ENCODE results near the gene RPP40. TPM values are rescaled to one million over a fixed set of nuclear protein-coding genes. Genes with fewer than 3 reads are reported as not detected.
"Not testable (repeated sequence)": the region's sequence is repeated elsewhere in the genome, so short reads cannot be mapped to it uniquely, and the experiment has no call there.

RPP40 gene
- total RNA-seq, 1 donor from 2014 or later: 13.4 TPM

DNA sequence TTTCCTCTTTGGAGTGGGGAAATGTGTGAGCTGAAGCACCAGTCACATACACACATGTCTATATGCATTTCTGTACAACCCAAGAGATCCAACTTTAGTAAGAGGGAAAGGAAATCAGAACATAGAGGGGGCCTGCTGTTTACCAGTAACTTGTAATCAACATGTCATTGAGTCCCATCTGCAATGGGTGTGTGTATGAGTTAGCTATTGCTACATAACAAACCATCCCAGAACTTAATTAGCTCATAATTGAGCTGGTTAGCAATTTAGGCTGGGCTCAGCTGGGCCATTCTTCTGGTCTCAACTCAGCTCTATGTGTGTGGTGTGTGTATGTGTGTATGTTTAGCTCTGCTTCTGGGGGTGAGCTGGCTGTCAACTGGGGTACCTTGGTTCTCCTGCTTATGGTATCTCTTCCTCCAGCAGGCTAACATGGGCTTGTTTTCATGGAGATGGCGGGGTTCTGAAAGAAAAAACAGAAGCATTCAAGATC is 10.3 kb upstream of the RPP40 start:
- DNase-seq: no peak

DNA sequence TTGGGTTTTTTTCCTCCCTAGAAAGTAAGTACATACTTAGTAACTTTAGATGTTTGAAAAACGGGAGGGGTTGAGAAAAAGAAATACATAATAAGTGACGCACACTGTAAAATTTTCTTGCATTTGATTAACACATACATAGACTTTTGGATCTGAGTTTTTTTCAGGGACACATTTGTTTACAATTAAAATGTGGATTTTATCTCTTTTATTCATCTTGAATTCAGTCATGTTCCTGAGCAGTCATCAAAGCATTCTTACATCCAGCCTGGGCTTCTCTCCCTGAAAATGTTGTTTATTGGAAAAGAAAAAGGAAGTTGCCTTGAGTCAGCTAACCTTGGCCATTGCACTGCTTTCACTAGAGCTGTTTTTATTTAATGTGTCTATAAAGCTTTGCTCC is 8.7 kb upstream of the RPP40 start:
- DNase-seq: peak; percentile 70

DNA sequence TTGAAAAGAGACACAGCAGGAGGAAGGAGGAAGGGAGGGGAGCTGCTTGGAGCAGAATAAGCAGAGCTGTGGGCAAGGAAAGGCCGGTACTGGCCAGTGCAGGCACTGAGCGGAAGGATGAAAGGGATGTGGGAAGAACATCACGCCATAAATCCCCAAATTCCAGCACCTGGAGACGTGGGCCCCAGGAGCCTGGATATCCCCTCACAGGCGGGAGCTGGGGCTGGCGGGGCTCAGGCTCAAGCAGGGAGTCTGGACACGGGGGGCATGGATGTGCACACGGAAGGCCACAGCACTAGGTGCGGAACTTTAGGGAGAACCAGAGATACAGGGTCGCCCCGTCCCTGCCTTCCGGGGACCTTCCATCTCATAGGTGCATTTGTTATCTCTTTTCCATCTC is 7.5 kb upstream of the RPP40 start:
- no peak for DNase-seq

DNA sequence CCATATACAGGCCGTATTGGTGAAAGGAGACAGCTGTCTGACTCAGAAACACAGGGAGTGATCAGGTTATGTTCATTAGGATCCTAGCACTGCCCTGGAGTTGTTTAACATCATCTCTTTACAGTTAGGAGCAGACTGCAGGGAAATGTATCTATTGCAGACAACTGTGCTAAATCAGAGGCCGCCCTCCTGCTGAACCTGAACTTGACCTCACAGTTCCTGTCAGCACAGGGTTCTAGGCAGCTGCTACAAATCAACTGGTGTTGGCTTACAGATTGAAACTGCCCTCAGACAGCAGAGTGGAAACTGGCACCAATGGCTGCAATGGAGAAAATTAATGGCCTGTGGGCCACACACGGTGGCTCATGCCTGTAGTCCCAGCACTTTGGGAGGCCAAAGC is 3.7 kb upstream of the RPP40 start:
- DNase-seq: no peak

DNA sequence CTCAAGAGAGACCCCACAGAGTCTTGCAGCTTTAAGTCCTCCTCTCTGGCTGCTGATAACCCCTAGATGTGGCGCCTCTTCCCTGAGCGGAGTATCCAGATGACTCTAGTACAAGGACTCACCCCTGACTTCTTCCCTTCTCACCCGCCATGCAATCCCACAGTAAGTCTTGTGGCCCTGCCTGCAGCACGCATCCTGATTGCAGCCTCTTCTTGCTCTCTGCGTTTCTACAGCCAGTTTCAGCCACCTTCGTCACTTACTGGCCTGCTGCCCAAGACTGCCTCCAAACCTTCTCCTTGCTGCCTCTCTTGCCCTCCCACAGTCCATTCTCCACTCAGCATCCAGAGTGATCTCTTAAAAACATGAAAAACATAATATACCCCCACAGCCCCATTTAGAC is 2.4 kb upstream of the RPP40 start:
- DNase-seq: no peak

DNA sequence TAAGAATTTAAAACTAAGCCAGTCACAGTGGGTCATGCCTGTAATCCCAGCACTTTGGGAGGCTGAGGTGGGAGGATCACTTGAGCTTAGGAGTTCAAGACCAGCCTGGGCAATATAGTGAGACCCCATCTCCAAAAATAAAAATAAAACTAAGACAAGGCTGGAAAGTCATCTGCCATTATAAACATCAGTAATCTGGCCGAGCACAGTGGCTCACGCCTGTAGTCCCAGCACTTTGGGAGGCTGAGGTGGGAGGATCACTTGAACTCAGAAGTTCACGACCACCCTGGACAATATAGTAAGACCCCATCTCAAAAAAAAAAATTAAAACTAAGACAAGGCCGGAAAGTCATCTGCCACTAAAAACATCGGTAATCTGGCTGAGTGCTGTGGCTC is 1.2 kb upstream of the RPP40 start:
- DNase-seq: not testable (repeated sequence)

DNA sequence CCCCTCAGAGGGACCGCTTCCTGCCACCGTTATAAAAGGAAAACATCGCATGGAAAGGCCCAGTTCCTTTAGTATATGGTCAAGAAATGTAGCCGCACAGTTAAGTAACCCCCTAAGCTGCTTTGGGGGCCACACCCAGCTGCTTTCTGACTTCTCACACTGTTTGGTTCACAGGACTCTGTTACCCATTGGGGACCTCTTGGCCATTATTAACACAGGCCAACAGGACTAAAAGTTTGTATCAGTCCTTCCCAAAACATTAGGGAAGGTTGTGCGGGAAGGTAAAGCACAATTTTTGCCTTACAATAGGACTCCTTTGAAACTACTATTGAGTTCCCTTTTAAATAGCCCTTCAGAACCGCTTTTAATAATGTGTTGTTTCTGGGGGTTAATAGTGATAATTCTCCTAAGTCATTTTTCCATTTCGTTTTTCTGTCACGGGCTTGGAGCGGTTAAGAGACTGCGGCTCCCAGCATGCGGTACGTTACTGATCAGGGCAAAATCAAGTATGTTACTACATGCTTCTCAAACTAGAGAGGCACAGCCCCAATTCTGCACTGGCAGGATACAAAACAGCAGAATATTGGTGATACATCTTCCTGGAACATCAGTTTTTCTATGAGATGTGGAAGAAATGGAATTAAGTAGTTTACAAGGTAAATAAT is 668 bp upstream of the RPP40 start:
- DNase-seq: no peak

DNA sequence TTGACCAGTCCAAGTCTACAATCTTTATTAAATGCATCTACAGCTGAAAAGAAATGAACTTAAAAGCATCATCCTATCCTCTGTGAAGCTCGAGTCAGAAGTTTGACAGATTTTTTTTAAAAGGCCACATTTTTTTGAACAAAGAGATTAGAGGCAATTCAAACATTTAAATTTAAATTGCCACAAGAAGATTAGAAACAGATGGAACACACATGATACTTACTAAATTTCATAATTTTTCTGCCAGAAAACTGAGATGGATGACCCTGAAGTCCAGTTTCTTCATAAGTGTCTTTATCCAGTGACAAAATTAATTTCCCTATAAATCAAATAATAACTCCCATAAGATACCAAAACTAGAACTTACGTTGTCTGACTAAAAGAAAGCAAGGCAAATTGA is 4.3 kb downstream of the RPP40 start:
- no peak for DNase-seq

DNA sequence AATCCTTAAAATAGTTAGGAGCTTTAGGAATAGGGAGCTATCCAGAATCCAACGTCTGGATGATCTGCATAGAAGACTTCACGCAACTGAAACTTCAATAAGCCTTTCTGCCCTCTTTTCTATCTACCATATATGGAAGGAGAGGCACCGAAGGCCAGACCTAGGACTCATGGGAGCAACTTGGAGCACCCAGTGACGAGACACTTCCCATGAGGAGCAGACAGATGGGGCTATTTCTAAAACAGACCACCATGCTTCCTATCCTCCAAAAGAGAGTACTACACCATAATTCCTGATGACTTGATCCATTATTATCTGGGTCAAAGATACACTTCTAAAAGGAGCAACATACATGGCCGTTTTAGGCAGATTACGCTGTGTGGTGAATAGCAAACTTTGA is 6.0 kb downstream of the RPP40 start:
- no peak for DNase-seq

DNA sequence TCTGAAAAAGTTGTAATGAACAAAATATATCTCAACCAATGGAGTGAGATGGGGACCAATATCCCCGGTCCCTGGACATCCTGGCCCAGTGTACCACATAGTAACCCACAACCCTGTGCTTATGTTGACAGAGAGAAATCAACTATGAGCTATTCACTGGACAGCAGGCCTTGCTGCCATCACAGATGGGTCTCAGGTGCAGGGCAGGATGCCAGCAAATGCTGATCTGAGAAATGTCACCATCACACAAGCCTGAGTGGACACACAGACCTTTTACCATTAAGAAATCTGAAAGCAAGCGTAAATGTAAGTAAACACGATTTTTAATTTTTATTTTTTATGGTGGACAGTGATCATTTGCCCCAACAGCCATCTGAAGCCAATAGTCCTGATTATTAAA is 9.1 kb downstream of the RPP40 start:
- no peak for DNase-seq

DNA sequence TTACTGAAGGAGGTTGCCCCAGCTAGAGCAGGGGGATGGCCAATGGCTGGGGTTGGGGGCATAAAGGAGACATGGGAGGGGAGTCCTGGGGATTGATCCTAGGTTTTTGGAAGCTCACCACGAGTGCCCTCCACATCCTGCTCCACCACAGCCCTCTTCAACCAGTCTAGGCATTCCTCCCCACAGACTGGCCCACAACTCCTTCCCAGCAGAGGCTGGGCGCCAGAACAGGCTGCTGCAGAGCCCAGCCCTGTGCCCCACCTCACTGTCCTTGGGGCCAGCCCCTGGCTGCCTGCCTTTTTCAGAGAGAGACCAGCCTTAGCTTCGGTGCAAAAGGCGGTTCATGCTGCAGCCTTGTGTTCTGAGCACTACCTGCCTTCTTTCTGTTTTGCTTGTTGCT is 16.4 kb downstream of the RPP40 start:
- DNase-seq: no peak

DNA sequence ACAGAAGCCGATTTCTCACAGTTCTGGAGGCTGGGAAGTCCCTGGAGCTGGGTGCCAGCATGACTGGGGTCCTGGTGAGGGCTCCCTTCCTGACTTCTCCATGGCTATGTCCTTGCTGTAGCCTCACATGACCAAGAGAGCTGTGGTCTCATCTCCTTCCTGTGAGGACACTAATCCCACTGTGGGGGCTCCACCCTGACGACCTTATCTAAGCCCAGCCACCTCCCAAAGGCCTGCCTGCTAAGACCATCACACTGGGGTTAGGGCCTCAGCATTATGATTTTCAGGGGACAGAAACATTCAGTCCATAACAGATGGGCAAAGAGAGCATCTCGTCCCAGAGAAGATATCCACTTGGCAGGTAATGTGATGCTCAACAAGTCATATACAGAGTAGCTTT is 16.8 kb downstream of the RPP40 start:
- no peak for DNase-seq

DNA sequence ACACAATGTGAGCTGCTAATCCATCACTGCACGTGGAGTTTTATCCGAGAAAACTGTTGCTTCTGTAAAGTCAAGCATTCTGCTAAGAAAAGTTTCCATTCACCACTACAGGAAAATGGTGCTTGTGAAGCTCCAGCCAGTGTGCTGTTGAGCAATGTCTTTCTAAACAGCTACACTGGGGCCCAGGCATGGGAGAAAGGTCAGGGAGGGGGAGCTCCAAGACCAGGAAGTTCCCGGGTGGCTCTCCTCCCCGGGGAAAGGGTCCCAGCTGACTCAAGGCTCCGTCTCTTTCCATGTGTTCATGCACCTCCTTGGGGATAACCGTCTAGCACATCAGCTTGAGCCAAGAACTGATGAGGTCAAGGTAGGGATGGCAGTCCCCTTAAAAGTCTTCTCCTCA is 20.5 kb downstream of the RPP40 start:
- no peak for DNase-seq

DNA sequence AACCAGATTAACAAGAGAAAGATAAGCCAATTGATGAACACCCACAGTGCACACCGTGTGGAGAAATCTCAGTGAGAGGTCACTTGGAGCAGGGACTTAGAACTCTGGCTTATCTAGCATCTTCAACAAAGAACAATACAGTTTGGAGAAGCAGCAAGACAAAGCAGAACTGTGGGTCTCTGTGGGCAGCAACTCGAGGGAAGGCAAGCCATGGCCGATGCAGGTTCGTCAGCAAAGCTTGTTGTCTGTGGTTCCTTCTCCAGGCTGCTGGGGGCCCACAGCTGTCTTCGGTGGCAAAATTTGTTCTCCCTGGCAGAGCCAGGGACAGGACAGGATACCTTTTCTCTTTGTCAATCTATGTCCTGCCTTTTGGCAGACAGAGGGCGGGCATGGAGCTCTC is 22.1 kb downstream of the RPP40 start:
- no peak for DNase-seq

DNA sequence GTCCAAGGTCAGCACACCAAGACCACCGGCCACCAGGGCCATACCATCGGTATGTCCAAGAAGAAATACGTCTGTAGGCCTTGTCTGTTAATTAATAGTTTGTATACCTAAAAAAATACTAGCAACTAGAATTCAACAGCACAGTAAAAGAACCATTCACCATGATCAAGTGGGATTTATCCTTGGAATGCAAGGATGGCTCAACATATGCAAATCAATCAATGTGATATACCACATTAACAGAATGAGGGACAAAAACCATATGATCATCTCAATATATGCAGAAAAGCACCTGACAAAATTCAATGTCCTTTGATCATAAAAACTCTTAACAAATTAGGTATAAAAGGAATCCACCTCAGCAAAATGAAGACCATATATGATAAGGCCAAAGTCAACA is 24.4 kb downstream of the RPP40 start:
- no peak for DNase-seq

DNA sequence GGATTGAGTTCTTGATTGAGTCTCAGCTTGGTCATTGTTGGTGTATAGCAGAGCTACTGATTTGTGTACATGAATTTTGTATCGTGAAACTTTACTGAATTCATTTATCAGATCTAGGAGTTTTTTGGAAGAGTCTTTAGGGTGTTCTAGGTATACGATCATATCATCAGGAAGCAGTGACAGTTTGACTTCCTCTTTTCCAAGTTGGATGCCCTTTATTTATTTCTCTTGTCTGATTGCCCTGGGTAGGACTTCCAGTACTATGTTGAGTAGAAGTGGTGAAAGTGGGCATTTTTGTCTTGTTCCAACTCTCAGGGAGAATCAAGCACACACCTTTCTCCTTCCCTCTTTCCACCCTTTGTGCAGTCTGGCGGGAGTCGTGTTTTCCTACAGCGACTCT is 26.4 kb downstream of the RPP40 start:
- DNase-seq: no peak

DNA sequence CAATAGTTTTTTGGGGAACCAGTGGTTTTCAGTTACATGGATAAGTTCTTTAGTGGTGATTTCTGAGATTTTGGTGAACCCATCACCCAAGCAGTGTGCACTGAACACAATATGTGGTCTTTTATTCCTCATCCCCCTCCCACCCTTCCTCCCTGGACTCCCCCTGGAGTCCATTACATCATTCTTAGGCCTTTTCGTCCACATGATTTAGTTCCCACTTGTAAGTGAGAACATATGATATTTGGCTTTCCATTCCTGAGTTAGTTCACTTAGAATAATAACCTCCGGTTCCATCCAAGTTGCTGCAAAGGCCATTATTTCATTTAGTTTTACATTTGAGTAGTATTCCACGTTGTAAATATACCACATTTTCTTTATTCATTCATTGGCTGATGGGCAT is 28.3 kb downstream of the RPP40 start:
- no peak for DNase-seq

DNA sequence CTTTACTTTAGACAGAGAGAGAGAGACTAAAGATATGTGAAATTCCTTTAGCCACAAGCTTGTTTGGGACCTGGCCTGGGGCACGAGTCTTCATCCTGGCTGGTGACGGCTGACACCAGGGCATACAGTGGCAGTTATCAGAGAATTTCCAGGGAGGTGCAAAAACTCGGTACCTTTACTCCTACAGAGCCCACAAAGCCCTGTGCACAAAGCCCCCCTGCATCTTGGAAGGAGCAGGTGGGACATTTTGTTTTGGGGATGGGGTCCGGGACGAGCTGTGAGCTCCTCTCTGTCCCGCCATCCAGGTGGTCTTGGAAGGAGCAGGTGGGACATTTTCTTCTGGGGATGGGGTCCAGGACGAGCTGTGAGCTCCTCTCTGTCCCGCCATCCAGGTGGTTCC is 28.9 kb downstream of the RPP40 start:
- no peak for DNase-seq

DNA sequence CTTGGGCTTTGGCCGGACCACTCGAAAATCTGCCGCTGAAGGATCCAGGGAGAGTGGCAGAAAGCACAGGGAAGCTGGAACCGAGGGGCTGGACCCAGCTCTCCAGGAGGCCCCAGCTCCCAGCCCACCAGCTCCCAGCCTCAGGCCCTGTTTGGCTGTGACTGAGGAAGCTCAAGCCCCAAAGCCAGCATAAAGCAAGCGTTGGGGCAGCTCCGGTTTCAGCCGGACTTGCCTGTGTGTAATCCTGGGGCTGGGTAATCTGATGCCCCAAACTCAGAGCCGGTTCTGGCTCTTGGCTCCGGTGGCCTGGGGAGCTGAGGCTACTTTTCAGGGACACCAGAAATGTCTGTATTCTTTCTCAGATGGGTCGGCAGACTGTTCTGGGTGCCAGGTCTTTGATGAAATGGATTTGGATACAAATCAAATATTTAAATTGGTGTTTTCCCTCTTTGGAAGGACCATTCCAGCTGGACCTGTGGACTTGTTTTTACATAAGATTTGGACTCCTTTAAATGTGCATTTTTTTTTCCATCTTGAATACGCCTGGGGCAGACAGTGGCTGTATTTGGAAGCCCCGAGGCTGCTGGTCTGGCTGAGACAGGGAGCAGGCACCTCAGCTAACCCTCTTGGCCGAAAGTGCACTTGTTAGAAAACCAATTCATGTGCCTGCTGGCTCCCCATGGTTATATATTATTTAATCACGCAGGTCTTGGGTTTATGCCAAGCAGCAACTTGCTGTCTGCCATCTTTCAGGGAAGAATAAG is 29.7 kb downstream of the RPP40 start:
- no peak for DNase-seq

DNA sequence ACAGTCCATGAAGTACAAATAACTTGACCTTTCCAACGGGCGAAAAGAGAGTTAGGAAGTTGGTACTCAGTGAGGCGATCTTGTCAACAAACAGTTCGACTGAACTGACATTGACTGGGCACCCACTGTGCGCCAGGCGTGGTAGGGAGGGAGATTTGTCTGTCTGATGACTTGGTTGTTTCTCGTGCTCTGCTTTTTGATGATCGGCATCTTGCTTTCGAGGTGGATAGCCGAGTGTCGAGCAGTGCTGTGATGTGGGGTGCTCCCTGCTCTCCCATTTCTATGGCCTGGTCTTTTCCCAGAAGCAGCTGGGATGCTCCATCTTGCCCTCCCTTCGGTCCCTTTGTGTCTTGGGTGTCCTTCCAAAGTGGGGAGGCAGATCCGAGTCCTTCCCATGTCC is 30.4 kb downstream of the RPP40 start:
- no peak for DNase-seq

DNA sequence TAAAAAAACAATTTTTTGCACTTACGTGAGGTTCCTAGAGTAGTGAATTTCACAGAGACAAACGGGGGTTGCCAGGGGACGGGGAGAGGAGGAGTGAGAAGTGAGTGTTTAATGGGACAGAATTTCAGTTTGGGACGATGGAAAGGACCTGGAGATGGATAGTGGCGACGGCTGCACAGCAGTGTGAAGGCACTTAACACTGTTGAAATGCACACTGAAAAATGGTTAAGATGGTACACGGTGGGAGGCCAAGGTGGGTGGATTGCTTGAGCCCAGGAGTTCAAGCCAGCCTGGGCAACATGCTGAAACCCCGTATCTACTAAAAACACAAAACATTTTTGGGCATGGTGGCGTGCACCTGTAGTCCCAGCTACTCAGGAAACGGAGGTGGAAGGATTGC is 31.4 kb downstream of the RPP40 start:
- no peak for DNase-seq

DNA sequence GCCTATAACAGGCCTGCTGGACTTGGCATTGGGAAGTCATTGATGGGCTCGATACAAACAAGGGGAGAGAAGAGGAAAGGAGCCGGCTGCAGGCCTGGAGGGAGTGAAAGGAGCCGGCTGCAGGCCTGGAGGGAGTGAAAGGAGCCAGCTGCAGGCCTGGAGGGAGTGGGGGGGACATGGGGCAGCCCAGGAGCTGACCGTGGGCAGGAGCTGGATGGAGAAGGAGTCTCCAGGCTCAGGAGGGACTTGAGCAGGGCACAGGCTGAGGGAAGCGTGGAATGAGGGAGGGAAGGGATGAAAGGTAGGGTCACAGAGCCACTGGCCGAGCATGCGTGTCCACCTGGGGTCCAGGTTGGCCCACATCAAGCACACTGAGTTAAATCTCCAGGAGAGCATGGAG is 32.0 kb downstream of the RPP40 start:
- no peak for DNase-seq

DNA sequence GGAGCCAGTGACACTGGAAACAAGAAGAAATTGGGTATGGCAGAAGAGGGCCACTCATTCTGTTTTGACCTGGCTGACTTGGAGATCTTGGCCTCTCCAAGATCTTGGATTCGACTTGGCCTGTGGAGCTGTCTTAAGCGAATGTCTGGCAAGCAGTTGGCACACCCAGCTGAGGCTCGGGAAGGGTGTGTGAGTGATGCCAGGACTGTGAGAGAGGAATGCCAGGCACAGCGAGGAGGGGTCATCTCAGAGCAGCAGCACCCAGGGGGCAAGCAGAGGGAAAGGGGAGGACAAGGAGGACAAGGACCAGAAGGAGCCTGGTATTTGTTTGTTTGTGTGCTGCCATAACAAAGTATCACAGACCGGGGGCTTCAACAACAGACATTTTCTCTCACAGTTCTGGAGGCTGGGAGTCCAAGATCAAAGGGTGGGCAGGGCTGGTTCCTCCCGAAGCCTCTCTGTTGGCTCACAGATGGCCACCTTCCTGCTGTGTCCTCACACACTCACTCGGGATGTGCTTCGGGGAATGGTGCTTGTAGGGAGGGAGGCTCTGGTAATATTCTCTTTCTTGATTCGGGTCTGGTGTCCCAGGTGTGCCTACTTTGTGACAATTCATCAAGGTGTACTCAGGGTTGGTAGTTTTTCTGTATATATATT is 33.0 kb downstream of the RPP40 start:
- DNase-seq: no peak
